NCI-H128 (cell line): ENCODE results near the gene KLHL2.
"Not testable (repeated sequence)": the region's sequence is repeated elsewhere in the genome, so short reads cannot be mapped to it uniquely, and the experiment has no call there.

ENCODE experiments used
- DNase-seq: peaks from one replicate; lab custom pipeline; 2025; ENCODE audit not compliant: unreplicated experiment; lab: John Stamatoyannopoulos, UW

Gene KLHL2

DNA sequence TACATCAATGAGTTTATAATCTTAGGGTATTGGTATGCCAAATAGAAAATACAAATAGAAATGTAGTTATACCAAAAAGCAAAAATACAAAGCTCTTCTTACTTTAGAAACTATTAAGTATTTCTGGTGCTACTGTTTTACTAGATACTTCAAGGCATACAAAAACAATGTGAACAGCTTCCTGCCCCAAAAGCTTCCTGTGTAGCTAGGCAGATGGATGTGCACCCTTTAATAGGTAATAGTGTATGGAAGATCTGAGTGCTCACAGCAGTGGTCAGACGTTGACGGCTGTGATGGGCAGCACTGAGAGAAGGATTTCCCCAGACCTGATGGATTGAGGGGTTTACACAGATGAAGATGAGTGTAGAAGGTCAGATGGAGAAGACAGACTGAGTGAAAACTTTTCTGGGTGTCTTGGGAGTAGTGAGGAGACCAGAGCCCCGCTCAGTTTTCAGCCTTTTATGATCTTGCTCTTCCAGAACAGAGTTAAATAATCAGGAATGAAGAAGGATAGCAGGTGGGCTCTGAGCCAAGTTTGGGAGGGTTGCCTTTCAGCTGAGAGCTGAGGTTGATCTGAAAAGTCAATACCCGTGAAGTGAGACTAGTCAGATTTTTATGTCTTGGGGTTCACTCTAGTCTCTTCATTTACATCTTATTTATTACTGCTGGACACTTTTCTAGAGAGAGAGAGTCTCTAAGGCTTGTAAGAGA lies 22.3 kb downstream of the KLHL2 start:
- DNase-seq, result not testable (repeated sequence)

DNA sequence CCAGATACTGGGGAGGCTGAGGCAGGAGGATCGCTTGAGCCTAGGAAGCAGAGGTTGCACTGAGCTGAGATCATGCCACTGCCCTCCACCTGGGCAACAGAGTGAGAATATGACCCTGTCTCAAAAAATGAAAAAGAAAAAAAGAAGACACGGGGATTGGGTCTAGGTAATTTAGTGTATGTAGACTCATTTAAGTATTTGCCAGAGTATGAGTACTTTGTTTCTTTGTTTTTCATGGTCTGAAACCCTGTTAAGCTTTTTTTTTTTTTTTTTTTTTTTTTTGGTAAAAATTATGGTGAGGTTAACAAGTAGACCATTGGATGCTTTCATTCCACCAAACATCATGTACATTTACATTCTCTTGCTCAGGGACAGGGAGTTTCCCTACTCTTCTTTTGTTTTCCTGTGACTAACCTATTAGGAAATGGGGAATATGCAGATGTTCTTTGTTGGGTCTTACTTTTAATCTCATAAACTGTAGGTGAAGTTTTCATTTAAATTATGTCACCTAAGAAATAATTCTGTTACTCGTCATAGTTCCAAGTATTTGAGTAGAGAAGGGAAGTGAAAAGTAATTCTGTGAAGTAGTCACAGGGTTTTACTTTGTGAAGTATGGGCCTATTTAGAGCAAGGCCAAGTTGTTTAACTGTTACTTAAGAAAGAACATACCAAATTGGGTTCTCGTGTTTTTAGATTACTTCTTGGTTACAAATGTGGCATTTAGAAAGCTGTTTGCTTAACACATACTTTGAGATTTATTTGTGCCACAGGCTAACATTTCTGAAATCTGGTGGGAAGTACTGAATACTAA lies 25.5 kb downstream of the KLHL2 start:
- DNase-seq, result not testable (repeated sequence)

DNA sequence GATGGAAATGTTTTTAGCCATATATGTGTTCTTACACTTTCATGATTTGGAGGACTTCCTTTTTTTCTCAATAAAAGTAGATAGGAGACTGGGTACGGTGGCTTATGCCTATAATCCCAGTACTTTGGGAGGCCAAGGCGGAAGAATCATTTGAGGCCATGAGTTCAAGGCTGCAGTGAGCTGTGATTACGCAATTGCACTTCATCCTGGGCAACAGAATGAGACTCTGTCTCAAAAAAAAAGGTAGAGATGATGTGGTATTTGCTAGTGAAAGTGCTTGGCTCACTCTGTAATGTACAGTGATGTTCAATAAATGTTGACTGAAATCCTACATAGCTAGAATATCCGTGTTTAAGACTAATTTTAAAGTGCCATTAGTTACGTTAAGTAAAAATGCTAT lies 27.4 kb downstream of the KLHL2 start:
- DNase-seq, result no peak

DNA sequence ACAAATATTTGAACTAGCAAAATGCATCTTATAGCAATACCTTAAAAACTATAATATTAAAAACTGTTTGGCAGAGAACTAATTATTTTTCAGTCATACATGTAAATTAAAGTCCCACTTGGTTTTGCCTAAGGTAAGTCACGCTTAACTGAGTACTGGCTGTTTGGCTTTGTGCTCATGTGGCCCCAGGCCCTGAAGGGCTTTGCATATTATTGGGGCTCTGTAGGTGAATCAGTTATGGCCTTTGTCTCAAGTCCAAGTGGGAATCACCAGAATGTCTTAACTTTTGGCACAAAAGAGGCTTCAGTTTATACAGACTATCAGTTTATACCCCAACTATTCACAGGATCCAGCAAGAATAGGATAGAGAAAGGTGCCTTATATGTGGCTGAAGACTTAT lies 29.5 kb downstream of the KLHL2 start:
- DNase-seq, result not testable (repeated sequence)

DNA sequence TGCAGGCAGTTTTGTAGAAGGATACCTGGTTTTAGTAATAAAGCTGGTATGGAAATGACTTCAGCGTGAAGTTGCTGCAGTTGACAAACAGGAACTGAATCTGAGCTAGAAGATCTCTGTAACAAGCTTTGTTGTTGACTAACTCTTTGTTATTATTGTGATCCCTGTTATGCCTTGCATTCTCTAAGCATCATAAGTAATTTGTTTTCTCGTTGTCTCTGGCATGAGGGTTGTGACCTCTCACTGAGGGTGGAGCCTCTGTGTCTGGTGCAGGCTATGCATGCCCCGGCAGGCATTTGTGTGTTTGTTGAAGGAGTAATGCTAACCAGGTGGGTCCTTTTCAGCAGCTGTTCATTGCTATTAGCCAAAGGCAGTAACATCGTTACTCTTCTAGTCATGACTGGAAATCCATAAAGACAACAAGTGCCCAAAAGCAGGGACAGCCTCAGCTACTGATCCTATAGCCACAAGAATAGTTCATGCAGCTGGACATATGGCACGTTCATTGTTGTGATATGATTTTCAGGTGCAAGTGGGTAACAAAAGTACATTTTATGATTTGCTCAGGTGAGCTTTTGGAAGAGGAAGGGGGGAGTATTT lies 30.8 kb downstream of the KLHL2 start:
- DNase-seq, result not testable (repeated sequence)

DNA sequence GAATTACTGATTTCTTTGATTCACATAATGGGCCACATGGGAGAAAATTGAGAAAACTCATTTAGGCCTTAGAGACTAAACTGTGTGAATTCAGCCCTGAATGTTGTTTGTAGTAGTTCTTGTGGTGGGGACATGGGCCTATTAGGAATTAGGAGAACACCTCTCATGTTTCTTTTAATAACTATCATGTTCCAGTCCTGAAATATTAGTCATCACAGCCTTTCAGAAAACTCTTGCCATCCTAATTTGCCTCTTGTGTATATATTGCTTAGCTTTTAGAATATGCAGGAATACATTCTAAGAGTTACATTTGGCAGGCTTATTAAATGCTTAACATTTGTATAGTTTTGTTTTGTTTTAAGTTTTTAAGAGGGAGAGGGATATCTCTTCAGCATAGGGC lies 33.4 kb downstream of the KLHL2 start:
- not testable (repeated sequence) for DNase-seq

DNA sequence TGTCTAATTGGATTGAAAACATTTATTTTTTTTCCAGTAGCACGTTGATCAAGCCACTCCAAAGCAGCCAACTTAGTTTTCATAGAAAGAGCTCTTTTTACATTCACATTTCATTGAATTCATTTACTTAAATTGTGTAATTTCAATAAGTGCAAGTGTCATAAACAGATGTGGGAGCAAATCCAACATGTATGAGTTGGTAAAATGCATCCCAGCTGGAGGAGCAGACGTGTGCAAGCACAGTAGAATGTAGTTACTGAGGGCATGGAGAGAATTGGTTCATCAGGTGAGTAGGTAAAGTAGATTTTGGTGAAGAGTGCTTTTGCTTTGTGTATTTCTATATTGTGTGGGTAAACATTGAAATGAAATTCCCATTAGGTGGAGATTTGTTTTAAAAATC lies 36.8 kb downstream of the KLHL2 start:
- not testable (repeated sequence) for DNase-seq

DNA sequence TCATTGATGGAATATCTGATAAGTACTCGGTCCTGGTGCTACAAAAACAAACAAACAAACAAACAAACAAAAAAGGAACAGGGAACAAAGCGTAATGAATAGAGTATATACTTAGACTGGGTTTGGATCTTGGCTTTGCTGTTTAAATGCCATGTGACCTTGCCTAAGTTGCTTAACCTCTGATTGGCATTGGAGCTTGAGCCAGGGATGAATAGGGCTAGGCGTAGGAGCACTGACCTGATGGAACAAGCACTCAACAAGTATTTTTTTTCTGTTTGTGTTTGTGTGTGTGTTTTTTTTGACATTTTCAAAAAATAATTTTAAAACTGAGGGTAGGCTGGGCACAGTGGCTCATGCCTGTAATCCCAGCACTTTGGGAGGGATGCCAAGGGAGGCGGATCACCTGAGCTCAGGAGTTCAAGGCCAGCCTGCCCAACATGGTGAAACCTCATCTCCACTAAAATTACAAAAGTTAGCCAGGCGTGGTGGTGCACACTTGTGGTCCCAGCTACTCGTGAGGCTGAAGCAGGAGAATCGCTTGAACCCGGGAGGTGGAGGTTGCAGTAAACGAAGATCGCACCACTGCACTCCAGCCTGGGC lies 37.3 kb downstream of the KLHL2 start:
- not testable (repeated sequence) for DNase-seq

DNA sequence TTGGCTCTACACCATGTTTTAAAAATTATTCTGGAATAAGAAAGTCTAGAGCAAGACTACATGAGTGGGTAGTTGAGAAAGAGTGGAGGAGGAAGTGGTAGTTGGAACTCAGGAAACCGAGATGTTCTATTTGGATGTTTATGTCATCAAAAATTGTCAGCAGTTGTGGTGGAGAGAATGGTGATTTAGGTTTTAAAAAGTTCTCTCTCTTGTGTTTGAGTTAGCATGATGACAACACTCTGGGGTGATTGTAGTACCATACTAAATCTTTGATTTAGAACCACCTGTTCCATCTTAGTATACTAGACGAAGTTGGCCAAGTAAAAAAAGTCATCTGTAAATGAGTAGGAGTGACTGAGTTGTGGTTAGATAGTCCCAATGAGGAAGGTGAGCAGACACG lies 40.7 kb downstream of the KLHL2 start:
- no peak for DNase-seq

DNA sequence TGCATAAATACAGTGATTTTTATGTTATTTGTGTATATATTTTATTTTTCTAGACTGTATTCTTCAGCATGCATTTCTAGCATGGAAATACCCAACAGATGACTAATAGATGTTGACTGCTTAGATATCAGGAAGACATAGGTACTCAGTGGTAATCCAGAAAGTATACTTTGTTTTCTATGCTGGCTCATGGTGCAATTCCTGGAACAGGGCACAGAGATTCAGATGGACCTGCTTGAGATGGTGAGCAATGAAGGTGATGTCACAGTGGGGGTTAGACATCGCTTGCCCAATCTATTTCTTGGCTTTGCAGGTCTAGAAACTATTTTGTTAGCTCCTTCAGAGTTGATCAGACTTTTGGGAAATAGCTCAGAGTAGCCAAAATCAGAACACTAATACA lies 41.5 kb downstream of the KLHL2 start:
- not testable (repeated sequence) for DNase-seq

DNA sequence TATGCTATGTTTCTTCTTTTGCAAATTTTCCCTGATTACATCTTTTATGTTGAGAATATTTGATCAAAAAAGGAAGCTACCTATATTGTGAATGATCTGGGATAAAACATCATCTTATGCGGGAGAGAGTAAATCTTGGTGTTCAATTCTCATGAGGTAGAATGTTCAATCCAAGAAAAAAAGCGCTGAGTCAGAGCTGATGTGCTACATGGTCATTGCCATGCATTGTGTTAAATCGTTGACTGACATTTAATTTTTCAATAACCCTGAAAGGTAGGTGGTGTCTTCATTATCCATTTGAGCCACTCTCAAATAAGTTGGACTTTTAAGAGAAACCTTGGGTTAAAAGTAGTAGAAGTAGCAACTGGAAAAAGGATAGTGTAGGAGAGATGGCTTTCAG lies 47.4 kb downstream of the KLHL2 start:
- not testable (repeated sequence) for DNase-seq

DNA sequence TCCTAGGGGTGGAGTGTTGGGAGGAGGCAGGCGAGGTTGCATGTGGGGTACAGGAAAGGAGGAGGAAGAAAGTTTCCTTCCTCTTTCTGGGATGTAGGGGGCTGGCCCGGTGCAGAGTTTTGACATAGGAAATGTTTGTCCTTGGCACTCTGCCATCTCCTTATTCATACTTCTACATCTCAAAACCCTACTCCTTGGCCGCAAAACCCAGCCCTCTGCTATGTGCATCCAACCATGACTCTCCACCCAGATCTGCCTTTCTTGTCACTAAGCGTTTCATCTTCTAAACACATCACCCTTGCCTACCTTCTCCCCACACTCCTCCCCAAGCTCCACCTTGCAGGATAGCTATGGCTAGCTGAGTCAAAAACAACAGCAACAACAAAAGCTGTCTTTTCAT lies 48.1 kb downstream of the KLHL2 start:
- DNase-seq, result not testable (repeated sequence)

DNA sequence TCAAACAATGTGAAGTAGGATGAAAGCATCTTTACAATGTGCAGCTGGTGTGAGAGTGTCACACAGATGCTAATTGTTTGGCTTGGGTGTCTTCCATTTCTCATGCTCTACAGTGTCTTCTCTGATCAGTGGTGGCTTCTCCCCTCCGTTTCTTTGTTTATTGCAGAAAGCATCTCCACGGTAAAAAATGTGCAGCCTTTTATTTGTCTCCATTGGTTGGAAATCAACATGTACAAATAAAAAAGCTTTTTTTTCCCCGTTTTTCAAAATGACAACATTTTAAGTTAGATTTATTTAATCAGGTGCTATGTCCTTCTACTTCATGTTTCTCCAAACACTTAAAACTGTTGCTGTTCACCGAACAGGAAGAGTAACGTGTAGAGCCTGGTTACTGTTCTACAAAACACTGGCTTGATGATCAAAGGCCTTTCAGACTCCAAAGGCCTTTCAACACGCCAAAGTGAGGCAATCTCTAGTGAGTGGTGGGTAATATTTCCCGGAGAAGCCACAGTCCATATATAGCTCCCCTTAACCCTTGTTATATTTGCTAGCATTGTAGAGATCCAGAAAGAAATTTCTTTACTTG lies 48.8 kb downstream of the KLHL2 start:
- DNase-seq, result not testable (repeated sequence)

DNA sequence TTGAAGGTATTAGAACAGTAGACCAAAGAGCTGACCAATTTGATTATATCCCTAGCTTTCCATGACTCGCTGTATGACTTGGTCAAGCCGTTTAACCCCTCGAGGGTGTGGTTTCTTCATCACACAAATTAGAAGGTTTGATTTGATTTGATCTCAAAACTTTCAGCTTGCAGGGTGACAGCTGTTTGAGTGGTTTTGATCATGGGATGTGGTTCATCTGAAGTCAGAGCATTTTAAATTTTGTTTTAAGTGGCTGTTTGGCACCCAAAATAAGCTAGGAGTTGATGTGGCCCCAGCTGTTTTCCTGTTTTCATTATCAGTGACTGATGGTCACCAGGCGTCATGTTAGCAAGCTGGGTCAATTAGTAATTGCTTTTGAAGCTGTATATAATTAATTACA lies 52.4 kb downstream of the KLHL2 start:
- not testable (repeated sequence) for DNase-seq

DNA sequence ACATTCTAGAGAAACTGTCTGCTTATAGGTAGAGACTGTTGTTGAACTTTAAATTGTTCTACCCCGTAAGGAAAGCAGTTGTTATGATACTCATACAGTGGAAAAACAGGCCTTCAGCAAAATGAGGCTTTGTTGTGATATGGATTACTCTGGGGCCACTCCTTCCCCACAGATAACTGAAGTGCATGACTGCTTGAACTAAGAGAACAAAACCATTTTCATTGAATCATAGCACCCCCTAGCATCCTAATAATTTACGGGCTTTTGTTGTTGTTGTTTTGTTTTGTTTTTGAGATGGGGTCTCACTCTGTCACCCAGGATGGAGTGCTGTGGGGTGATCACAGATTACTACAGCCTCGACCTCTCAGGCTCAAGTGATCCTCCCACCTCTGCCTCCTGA lies 54.9 kb downstream of the KLHL2 start:
- DNase-seq, result not testable (repeated sequence)

DNA sequence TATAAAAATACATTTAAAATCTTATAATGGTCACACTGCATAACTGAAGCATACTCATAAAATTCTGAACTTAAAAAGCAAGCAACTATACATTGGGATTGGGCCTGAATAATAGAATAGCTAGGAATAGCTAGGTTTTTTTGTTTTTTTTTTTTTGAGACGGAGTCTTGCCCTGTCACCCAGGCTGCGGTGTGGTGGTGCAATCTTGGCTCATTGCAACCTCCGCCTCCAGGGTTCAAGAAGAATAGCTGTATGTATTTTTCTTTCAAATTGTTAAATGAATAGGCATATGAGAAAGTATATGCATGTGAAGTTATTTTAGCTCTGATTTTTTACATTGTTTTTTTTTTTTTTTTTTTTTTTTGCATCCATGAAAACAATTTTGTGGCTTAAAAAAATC lies 56.1 kb downstream of the KLHL2 start:
- not testable (repeated sequence) for DNase-seq

DNA sequence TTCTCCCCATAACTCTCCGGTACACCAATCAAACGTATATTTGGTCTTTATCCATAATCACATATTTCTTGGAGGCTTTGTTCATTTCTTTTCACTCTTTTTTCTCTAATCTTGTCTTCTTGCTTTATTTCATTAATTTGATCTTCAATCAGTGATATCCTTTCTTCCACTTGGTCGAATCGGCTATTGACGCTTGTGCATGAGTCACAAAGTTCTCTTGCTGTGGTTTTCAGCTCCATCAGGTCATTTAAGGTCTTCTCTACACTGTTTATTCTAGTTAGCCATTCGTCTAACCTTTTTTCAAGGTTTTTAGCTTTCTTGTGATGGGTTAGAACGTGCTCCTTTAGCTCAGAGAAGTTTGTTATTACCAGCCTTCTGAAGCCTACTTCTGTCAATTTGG lies 62.6 kb downstream of the KLHL2 start:
- not testable (repeated sequence) for DNase-seq

DNA sequence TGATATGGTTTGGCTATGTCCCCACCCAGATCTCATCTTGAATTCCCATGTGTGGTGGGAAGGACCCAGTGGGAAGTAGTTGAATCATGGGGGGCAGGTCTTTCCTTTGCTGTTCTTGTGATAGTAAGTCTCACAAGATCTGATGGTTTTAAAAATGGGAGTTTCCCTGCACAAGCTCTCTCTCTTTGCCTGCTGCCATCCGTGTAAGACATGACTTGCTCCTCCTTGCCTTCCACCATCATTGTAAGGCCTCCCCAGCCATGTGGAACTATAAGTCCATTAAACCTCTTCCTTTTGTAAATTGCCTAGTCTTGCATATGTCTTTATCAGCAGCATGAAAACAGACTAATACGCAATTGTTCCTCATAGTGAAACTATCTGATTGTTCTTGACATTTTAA lies 66.1 kb downstream of the KLHL2 start:
- not testable (repeated sequence) for DNase-seq

DNA sequence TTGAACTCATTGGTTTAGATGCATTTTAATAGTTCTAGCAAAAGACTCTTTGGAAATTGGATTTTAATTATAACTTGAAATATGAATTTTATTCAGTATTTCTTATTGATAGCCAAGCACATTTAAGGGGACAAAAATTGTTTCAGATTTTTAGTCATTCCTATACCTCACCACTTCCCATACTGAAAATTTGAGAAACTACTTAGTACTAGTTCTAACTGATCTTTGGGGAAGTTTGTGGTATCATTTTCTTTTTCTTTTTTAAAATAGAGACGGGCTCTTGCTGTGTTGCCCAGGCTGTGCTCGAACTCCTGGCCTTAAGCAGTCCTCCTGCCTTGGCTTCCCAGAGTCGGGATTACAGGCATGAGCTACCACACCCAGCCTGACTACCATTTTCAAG lies 68.0 kb downstream of the KLHL2 start:
- DNase-seq, result not testable (repeated sequence)

DNA sequence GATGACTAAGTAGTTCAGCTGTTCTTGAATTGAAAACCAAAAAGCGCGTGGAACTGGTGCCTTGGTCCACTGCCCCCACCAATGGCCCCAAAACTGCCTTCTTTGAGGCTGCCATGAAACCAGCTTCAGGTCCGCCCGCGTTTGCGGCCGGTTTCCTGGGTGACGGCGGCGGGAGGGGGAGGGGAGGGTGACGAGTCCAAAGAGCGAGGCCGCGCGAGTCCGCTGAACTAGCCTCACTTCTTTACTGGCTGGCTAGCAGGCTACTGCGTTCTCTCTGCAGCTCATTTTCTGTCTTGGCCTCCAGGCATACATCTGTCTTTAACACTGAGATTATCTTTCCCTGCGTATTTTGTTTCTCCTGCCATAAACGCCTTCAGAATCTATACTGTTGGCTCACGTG lies 72.2 kb downstream of the KLHL2 start:
- not testable (repeated sequence) for DNase-seq

DNA sequence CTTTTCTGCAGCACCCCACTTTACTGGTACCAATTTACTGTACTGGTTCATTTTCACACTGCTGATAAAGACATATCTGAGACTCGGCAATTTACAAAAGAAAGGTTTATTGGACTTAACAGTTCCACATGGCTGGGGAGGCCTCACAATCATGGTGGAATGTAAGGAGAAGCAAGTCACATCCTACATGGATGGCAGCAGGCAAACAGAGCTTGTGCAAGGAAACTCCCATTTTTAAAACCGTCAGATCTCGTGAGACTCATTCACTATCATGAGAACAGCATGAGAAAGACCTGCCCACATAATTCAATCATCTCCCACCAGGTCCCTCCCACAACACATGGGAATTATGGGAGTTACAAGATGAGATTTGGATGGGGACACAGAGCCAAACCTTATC lies 77.3 kb downstream of the KLHL2 start:
- not testable (repeated sequence) for DNase-seq
